ENCODE measurements around the gene GEMIN7.

DNA sequence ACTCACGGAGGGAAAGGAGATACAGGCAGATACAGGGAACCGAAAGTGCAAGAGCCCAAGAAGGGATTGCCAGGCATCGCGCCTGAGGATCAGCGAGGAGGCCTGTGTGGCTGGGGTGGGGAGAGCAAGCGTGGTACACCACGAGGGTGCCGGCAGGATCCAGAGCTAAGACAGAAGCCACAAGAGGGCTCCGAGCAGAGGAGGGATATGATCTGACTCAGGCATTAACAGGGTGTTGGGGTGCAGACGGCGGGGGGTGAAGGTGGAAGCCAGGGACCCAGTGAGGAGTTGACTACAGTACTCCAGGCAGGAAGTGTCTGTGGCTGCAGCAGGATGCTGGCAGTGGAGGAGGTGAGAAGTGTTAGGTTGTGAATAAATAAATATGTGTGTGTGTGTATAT is 8.5 kb downstream of the GEMIN7 start:
- no peak for TF ChIP-seq EP300 (IDR thresholded peaks at IDR 0.05; ENCODE audit: borderline replicate concordance)
- no peak for TF ChIP-seq TAF1 (IDR thresholded peaks at IDR 0.05; ENCODE audit: low read depth)
- TF ChIP-seq, protein P1, sequence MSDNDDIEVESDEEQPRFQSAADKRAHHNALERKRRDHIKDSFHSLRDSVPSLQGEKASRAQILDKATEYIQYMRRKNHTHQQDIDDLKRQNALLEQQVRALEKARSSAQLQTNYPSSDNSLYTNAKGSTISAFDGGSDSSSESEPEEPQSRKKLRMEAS (IDR thresholded peaks at IDR 0.05): no peak
